ENCODE measurements around the gene ADPRHL1. TPM values are rescaled to one million over a fixed set of nuclear protein-coding genes. Genes with fewer than 3 reads are reported as not detected.

Gene ADPRHL1
- total and polyA plus RNA-seq, 2 donors (not counting 3 experiments of a cell fraction or from before 2014, with no cell fraction given): 0.52 to 0.97 TPM

DNA sequence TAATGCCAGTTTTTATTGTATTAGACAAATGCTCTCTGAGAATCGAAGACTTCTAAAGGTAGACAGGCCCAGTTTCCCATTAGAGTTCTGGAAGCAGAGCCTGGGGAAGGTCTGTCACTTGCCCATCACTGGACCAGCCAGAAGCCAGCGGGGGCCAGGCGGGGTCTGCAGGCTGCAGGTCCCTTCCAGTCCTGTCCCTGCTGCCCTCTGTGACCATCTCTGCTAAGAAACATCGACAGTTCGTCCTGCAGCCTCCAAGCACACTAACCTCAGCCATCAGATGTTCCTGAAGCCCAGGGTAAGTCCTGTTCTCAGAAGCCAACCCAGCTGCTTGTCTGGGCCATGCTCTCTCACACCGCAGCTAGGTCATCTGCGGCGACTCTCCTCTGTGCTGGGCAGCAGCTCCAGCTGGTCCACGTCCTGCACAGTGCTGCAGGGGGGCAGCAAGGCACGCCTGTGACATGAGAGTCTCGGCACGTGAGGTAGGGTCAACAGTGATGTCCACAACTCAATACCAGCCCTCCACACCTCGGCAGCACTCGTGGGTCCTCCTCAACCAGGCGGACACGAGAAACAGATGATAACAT lies 2.9 kb upstream of the ADPRHL1 start:
- H3K4me1 ChIP-seq (ENCODE audit: control insufficient read depth, extremely low read depth, insufficient read depth, low read length): no peaks in the 10 kb centered on the region
- ChIA-PET POLR2A (no interaction called here), CTCF (interaction anchor here (4.9 kb wide), 1 partner anchor 106 kb away, joined by 70 read pairs; no protein-coding TSS in a partner anchor)
- no peaks in the 10 kb centered on the region for H3K27me3 ChIP-seq (ENCODE audit: control insufficient read depth in 2 of 2, insufficient read depth in 2 of 2, low read length in 2 of 2)
- H3K79me2 ChIP-seq (ENCODE audit: control insufficient read depth, insufficient read depth, low read length): no peaks in the 10 kb centered on the region
- dilution Hi-C loops (cut with MboI; ENCODE audit: extremely low pct_ligation_motif_present, low sequenced_read_pairs): no loop called here
- TF ChIP-seq GATA2 (IDR thresholded peaks at IDR 0.05; ENCODE audit: insufficient read depth, insufficient read length, low read depth, low read length) (no peak), MYC (IDR thresholded peaks at IDR 0.05; ENCODE audit: low read depth, low read length) (no peak), MAX (IDR thresholded peaks at IDR 0.05; ENCODE audit: insufficient read depth, insufficient read length) (no peak), JUN (IDR thresholded peaks at IDR 0.05; ENCODE audit: borderline replicate concordance, insufficient read depth, insufficient read length, low read depth) (no peak), POLR2A (IDR thresholded peaks at IDR 0.05; ENCODE audit: low read depth, low read length) (no peak), POLR2AphosphoS5 (IDR thresholded peaks at IDR 0.05; ENCODE audit: insufficient read depth, low read depth, low read length) (no peak), FOS (IDR thresholded peaks at IDR 0.05; ENCODE audit: borderline replicate concordance, insufficient read depth, low read length) (no peak), EZH2 (IDR thresholded peaks at IDR 0.05; ENCODE audit: borderline replicate concordance, low read depth, low read length, severe bottlenecking) (no peak)
- TF ChIP-seq, protein P1, sequence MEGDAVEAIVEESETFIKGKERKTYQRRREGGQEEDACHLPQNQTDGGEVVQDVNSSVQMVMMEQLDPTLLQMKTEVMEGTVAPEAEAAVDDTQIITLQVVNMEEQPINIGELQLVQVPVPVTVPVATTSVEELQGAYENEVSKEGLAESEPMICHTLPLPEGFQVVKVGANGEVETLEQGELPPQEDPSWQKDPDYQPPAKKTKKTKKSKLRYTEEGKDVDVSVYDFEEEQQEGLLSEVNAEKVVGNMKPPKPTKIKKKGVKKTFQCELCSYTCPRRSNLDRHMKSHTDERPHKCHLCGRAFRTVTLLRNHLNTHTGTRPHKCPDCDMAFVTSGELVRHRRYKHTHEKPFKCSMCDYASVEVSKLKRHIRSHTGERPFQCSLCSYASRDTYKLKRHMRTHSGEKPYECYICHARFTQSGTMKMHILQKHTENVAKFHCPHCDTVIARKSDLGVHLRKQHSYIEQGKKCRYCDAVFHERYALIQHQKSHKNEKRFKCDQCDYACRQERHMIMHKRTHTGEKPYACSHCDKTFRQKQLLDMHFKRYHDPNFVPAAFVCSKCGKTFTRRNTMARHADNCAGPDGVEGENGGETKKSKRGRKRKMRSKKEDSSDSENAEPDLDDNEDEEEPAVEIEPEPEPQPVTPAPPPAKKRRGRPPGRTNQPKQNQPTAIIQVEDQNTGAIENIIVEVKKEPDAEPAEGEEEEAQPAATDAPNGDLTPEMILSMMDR (IDR thresholded peaks at IDR 0.05; ENCODE audit: extremely low read depth in 1 of 2, insufficient read depth in 1 of 2, low read depth in 1 of 2, low read length in 2 of 2): no peak
- H3K36me3 ChIP-seq (ENCODE audit: control insufficient read depth in 2 of 2, extremely low read depth in 1 of 2, insufficient read depth in 2 of 2, low read length in 2 of 2): peaks cover 3 to 23% of the 10 kb centered on the region in 2 experiments
- no peak overlapping the region for H3K4me3 ChIP-seq (replicated peaks in 1 of 3; ENCODE audit: insufficient read depth in 1 of 3, low read depth in 1 of 3, low read length in 3 of 3)
- H3K27ac ChIP-seq (ENCODE audit: insufficient read depth, low read depth, low read length): no peak overlapping the region
- no peaks in the 10 kb centered on the region for H3K9me1 ChIP-seq (replicated peaks; ENCODE audit: control insufficient read depth, extremely low read depth, insufficient read depth, low read length)
- no peaks in the 10 kb centered on the region for H4K20me1 ChIP-seq (replicated peaks; ENCODE audit: control insufficient read depth, extremely low read depth, insufficient read depth, low read length)
- intact Hi-C loops (cut with micrococcal nuclease): no loop called here
- no TSS peak for BruUV-seq (replicated peaks)
- H2AFZ ChIP-seq (ENCODE audit: low read depth, low read length): no peak overlapping the region
- H3K9ac ChIP-seq (replicated peaks; ENCODE audit: extremely low read depth, insufficient read depth, low read length): no peak overlapping the region
- no peak for DNase-seq (ENCODE audit: low read depth, low spot score)
- H3K9me3 ChIP-seq (replicated peaks; ENCODE audit: control insufficient read depth, insufficient read depth, low read length): no peaks in the 10 kb centered on the region
- H3K4me2 ChIP-seq (ENCODE audit: insufficient read depth, low read length): no peak overlapping the region
- FAIRE-seq: no peak

Data from endothelial cell of umbilical vein (primary cell).